Thyroid gland (tissue), 4 donors: ENCODE measurements around the gene ARHGAP24.

Source experiments
- POLR2A ChIP-seq, 2 donors: fragments of 450-650 bp; IDR thresholded peaks; one replicate each; pipeline ENCODE4 v1.6.1; 2017; ENCODE audit warnings: antibody characterized with exemption in 2 of 2, mild to moderate bottlenecking in 2 of 2, moderate library complexity in 1 of 2
- TF ChIP-seq, protein P1 (sequence below), 6 experiments: fragments of 200-600 bp in 3 of 6; fragments of 450-650 bp in 3 of 6; sonication (generic) in 3 of 6; IDR thresholded peaks; one replicate each; pipeline ENCODE4 v1.5.1; 2016 to 2019; ENCODE audit warnings: antibody characterized with exemption in 6 of 6, mild to moderate bottlenecking in 2 of 6, inconsistent platforms in 1 of 6, moderate library complexity in 1 of 6

GRCh38 chr4:85573270-85573669 lies 98.3 kb downstream of the ARHGAP24 start:
- TF ChIP-seq, protein P1, sequence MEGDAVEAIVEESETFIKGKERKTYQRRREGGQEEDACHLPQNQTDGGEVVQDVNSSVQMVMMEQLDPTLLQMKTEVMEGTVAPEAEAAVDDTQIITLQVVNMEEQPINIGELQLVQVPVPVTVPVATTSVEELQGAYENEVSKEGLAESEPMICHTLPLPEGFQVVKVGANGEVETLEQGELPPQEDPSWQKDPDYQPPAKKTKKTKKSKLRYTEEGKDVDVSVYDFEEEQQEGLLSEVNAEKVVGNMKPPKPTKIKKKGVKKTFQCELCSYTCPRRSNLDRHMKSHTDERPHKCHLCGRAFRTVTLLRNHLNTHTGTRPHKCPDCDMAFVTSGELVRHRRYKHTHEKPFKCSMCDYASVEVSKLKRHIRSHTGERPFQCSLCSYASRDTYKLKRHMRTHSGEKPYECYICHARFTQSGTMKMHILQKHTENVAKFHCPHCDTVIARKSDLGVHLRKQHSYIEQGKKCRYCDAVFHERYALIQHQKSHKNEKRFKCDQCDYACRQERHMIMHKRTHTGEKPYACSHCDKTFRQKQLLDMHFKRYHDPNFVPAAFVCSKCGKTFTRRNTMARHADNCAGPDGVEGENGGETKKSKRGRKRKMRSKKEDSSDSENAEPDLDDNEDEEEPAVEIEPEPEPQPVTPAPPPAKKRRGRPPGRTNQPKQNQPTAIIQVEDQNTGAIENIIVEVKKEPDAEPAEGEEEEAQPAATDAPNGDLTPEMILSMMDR (IDR thresholded peaks at IDR 0.05), result no peak
- TF ChIP-seq POLR2A (IDR thresholded peaks at IDR 0.05), result no peak
